Neural progenitor cell (in vitro differentiated cells): ENCODE data around the gene GRIK2.

ENCODE experiments used
- EZH2 ChIP-seq: fragments of 200-600 bp; sonication (generic); IDR thresholded peaks from 2 replicates; pipeline ENCODE4 v1.6.1; 2017; ENCODE audit warnings: antibody characterized with exemption, mild to moderate bottlenecking, moderate library complexity
- EZH2phosphoT487 ChIP-seq: fragments of 200-600 bp; sonication (generic); IDR thresholded peaks from 2 replicates; pipeline ENCODE4 v1.6.1; 2017; ENCODE audit warnings: antibody characterized with exemption
- TF ChIP-seq, protein P1 (sequence below): fragments of 200-600 bp; sonication (generic); IDR thresholded peaks from 2 replicates; pipeline ENCODE4 v1.5.1; 2017; ENCODE audit warnings: antibody characterized with exemption, mild to moderate bottlenecking

DNA sequence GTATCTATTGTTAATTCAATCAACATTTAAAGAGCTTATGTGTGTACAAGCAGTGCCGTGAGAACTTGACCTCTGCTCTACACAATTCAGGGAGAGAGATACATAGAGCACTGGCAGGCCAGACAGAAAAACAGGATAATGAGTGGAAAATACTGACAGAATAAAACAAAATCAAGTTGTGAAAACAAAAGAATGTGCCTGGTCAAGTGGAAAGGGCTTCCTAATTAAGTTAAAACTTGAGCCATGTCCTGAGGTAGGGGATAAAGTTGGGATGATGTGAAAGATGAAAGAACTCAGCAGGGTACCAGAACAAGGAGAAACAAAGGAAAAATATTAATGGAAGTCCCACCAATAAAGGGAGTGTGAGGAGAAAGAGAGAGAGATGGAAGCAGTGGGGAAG, 672.8 kb downstream of the GRIK2 start:
- TF ChIP-seq, protein P1, sequence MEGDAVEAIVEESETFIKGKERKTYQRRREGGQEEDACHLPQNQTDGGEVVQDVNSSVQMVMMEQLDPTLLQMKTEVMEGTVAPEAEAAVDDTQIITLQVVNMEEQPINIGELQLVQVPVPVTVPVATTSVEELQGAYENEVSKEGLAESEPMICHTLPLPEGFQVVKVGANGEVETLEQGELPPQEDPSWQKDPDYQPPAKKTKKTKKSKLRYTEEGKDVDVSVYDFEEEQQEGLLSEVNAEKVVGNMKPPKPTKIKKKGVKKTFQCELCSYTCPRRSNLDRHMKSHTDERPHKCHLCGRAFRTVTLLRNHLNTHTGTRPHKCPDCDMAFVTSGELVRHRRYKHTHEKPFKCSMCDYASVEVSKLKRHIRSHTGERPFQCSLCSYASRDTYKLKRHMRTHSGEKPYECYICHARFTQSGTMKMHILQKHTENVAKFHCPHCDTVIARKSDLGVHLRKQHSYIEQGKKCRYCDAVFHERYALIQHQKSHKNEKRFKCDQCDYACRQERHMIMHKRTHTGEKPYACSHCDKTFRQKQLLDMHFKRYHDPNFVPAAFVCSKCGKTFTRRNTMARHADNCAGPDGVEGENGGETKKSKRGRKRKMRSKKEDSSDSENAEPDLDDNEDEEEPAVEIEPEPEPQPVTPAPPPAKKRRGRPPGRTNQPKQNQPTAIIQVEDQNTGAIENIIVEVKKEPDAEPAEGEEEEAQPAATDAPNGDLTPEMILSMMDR: no peak
- no peak for TF ChIP-seq EZH2
- no peak for TF ChIP-seq EZH2phosphoT487
